Activated CD8-positive, alpha-beta T cell treated with anti-CD3 and anti-CD28 coated beads for 36 hours (primary cell): Measurements from ENCODE around the gene TMPRSS4. TPM values are rescaled to one million over a fixed set of nuclear protein-coding genes. Genes with fewer than 3 reads are reported as not detected.

Source experiments
- ATAC-seq: fragments of 200-7000 bp; cut with Tn5 transposase; one replicate; pipeline ENCODE4 v1.10.0; 2021; ENCODE audit warnings: mild to moderate bottlenecking, moderate library complexity
- CTCF ChIA-PET: fragments of 350-600 bp; sonication (Branson Sonifier 250); formaldehyde crosslinking; loops from one replicate; lab custom pipeline; 2021; ENCODE audit warnings: antibody characterized with exemption; lab: Charles Lee
- POLR2A ChIA-PET: fragments of 350-600 bp; sonication (Branson Sonifier 250); formaldehyde crosslinking; loops from one replicate; lab custom pipeline; 2021; ENCODE audit warnings: antibody characterized with exemption; lab: Charles Lee
- DNase-seq: peaks from one replicate; pipeline ENCODE4 v3.0.0-alpha.2; 2020
- H3K27ac Mint-ChIP-seq: one replicate; pipeline ENCODE4 v1.8.0; 2021; ENCODE audit warnings: mild to moderate bottlenecking, mixed read lengths
- H3K27me3 Mint-ChIP-seq: one replicate; pipeline ENCODE4 v1.8.0; 2021; ENCODE audit warnings: mixed read lengths
- H3K36me3 Mint-ChIP-seq: one replicate; pipeline ENCODE4 v1.8.0; 2021; ENCODE audit warnings: low read depth, mixed read lengths
- H3K4me1 Mint-ChIP-seq: one replicate; pipeline ENCODE4 v1.8.0; 2021; ENCODE audit warnings: low read depth, mixed read lengths
- H3K4me3 Mint-ChIP-seq: one replicate; pipeline ENCODE4 v1.8.0; 2021; ENCODE audit warnings: mild to moderate bottlenecking, moderate library complexity, mixed read lengths
- H3K9me3 Mint-ChIP-seq: one replicate; pipeline ENCODE4 v1.8.0; 2021; ENCODE audit warnings: mixed read lengths
- intact Hi-C: fragments of 100-400 bp; cut with micrococcal nuclease; formaldehyde crosslinking; loops from one replicate; pipeline ENCODE4 v1.10.0; 2022
- total RNA-seq, 2 experiments: library from RNA; stranded (reverse); gene quantifications; one replicate each; pipeline ENCODE4 v1.2.3, GENCODE V29; 2021
- TF ChIP-seq, protein P1 (sequence below): fragments of 200-600 bp; IDR thresholded peaks from one replicate; pipeline ENCODE4 v1.8.0; 2022; ENCODE audit warnings: antibody characterized with exemption, mild to moderate bottlenecking

Gene TMPRSS4
- total RNA-seq, 2 experiments from 2014 or later, result not detected

DNA sequence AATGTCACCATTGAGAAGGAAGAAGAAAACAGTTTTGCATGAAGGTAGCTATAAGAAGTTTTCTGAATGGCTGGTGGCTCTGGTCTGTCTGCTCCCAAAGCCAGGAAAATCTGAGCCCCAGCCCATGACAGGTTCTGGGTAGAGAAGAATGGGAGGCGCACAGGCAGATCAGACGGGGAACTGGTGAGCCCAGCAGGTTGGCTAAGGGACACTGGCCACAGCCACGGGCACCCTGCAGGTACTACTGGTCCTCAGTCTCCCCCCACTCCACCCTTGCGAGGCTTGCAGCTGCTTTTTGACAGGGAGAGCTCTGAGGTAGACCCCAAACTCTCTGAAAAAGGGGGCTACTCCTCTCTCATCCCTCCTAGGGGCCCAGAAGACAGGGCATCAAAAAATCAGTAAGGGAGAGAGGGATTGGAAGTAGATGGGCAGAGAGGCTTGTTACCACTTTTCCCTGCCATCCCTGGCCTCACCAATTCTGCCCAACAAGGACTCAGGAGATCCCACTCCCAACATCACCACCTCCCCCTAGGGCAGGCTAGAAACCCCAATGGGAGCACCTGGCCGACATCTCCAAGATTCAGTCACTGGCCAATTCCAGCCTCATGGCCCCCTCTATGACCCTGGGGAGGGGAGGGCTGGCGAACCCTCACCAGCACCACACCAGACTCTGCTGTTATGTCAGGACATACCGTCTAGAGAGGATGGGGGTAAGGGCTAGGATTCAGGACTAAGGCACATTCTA, 58.3 kb downstream of the TMPRSS4 start:
- peaks cover 11% of the 10 kb centered on the region for H3K27me3 Mint-ChIP-seq
- CTCF ChIA-PET, result interaction anchor here (0.8 to 2.3 kb wide), 4 partner anchors 10 to 36 kb away, joined by 3 to 16 read pairs (median 4); no protein-coding TSS in a partner anchor

DNA sequence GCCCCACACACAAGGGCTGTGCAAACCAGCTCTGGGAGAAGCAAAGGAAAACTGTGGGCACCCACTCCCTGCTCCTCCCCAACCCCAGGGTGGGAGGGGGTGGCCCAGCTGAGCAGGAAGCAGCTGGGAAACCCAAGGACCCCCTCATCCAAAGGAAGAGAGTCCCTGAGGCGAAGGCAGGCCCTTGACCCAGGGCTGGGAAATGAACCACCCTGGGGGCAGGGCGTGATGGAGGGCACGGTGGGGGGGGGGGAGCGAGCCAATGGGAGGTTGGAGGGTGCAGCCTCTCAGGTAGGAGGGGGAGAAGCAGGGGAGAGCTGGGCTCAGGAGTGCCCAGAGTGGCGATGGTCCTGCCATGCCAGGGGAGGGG, 58.9 kb downstream of the TMPRSS4 start:
- POLR2A ChIA-PET, result interaction anchor here (0.6 to 1.0 kb wide), 2 partner anchors 126 to 205 kb away, joined by 3 read pairs; no protein-coding TSS in a partner anchor
- Mint-ChIP-seq H3K4me1 (no peaks in the 10 kb centered on the region), H3K27ac (no peak overlapping the region), H3K9me3 (no peaks in the 10 kb centered on the region), H3K4me3 (no peak overlapping the region), H3K27me3 (peaks cover 13% of the 10 kb centered on the region), H3K36me3 (no peaks in the 10 kb centered on the region)
- TF ChIP-seq, protein P1, sequence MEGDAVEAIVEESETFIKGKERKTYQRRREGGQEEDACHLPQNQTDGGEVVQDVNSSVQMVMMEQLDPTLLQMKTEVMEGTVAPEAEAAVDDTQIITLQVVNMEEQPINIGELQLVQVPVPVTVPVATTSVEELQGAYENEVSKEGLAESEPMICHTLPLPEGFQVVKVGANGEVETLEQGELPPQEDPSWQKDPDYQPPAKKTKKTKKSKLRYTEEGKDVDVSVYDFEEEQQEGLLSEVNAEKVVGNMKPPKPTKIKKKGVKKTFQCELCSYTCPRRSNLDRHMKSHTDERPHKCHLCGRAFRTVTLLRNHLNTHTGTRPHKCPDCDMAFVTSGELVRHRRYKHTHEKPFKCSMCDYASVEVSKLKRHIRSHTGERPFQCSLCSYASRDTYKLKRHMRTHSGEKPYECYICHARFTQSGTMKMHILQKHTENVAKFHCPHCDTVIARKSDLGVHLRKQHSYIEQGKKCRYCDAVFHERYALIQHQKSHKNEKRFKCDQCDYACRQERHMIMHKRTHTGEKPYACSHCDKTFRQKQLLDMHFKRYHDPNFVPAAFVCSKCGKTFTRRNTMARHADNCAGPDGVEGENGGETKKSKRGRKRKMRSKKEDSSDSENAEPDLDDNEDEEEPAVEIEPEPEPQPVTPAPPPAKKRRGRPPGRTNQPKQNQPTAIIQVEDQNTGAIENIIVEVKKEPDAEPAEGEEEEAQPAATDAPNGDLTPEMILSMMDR, result no peak
- ATAC-seq (no peak), DNase-seq (no peak)
- intact Hi-C loops, result no loop called here
- CTCF ChIA-PET, result interaction anchor here (0.8 kb wide), 1 partner anchor 36 kb away, joined by 4 read pairs; no protein-coding TSS in a partner anchor

More for the DNA sequence above, 58.3 kb downstream of the TMPRSS4 start:
- Mint-ChIP-seq H3K4me3 (no peak overlapping the region), H3K27ac (no peak overlapping the region), H3K36me3 (no peaks in the 10 kb centered on the region), H3K4me1 (no peaks in the 10 kb centered on the region), H3K9me3 (no peaks in the 10 kb centered on the region)
- POLR2A ChIA-PET, result interaction anchor here (1.0 kb wide), 1 partner anchor 127 kb away, joined by 3 read pairs; no protein-coding TSS in a partner anchor
- intact Hi-C loops, result no loop called here
- TF ChIP-seq, protein P1, result no peak
- ATAC-seq, result no peak
- DNase-seq, result no peak

GRCh38 chr11:118136341-118136740, 59.5 kb downstream of the TMPRSS4 start:
- intact Hi-C loops, result no loop called here
- DNase-seq, result no peak
- ChIA-PET CTCF (no interaction called here), POLR2A (interaction anchor here (0.6 to 1.0 kb wide), 2 partner anchors 125 to 205 kb away, joined by 3 read pairs; no protein-coding TSS in a partner anchor)
- Mint-ChIP-seq H3K4me1 (no peaks in the 10 kb centered on the region), H3K36me3 (no peaks in the 10 kb centered on the region), H3K27ac (no peak overlapping the region), H3K9me3 (no peaks in the 10 kb centered on the region), H3K27me3 (peaks cover 14% of the 10 kb centered on the region), H3K4me3 (no peak overlapping the region)
- ATAC-seq, result no peak
- TF ChIP-seq, protein P1, result no peak

DNA sequence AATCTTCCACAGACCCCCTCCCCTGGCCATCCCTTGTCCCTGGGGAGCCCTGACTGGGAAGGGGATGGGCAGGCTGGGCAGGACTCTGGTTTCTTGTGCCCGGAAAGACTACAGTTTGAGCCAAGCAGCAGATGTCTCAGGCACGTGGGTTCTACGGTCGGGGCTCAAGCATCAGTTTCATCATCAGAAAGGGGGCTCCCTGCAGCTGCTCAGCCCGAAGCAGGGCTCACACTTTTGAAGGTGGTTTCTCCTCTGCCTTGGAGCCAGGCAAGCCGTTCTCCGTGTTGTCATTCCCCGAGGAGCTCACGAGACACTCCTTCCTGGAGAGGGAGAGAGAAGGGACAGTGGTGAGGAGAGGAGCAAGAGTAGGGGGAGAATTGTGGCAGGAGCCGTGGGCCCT, 59.9 kb downstream of the TMPRSS4 start:
- Mint-ChIP-seq H3K4me1 (no peaks in the 10 kb centered on the region), H3K27ac (no peak overlapping the region), H3K27me3 (peaks cover 15% of the 10 kb centered on the region), H3K4me3 (no peak overlapping the region), H3K36me3 (no peaks in the 10 kb centered on the region), H3K9me3 (no peaks in the 10 kb centered on the region)
- ChIA-PET POLR2A (no interaction called here), CTCF (no interaction called here)
- no peak for DNase-seq
- no peak for ATAC-seq
- intact Hi-C loops, result no loop called here
- TF ChIP-seq, protein P1, result no peak

DNA sequence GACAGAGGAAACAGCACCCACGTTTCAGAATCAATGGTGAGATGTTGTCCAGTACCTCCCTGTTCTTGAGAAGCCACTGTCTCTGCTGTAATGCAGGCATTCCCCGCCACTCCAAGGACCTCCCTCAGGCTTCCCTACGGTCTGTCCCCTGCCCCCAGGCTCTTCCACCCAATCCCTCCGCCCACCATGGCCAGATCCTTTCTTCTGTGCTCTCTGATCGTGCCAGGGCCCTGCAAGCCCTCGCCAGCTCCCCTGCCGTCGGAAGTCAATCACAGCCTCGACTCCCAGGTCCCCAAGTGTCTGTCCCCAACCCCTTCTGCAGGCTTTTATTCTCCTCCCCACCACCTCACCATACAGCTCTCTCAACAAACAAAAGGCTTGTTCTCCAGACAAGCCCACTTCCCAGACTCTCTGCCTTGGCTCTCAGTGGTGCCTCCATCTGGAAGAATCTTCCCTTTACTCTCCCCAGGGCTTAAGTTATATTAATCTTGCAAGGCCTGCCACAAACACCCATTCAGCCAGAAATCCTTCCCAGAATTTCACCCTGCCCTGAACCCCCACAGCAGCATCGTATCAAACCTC, 62.1 kb downstream of the TMPRSS4 start:
- H3K4me1 Mint-ChIP-seq, result no peaks in the 10 kb centered on the region
- H3K27me3 Mint-ChIP-seq, result peaks cover 33% of the 10 kb centered on the region
- H3K27ac Mint-ChIP-seq, result no peak overlapping the region
- ChIA-PET POLR2A (interaction anchor here (0.6 kb wide), 1 partner anchor 16 kb away, joined by 4 read pairs; no protein-coding TSS in a partner anchor), CTCF (interaction anchor here (2.9 kb wide), 1 partner anchor 33 kb away, joined by 16 read pairs; no protein-coding TSS in a partner anchor)
- H3K9me3 Mint-ChIP-seq, result no peaks in the 10 kb centered on the region
- intact Hi-C loops, result no loop called here
- TF ChIP-seq, protein P1, result no peak
- no peaks in the 10 kb centered on the region for H3K36me3 Mint-ChIP-seq
- no peak overlapping the region for H3K4me3 Mint-ChIP-seq
- ATAC-seq (no peak), DNase-seq (no peak)
